Left hindlimb (tissue), 1 donor: Measurements from ENCODE around the gene ATF6B.

ENCODE experiments used
- DNase-seq: peaks from one replicate; pipeline ENCODE4 v3.0.0-alpha.2; 2018

Gene ATF6B

GRCh38 chr6:32127717-32128592 lies at the start of gene ATF6B:
TSS of gene ATF6B (minus strand) at chr6:32128246. CDS start at chr6:32128207, 39 bp downstream.
- DNase-seq: peak; percentile 99

- DNase-seq: no peak
These were observed 49.2 kb upstream of the ATF6B start for GRCh38 chr6:32177183-32177787.

GRCh38 chr6:32176476-32177182 lies 48.6 kb upstream of the ATF6B start:
- peak; percentile 17 for DNase-seq

GRCh38 chr6:32175711-32176475 lies 47.8 kb upstream of the ATF6B start, which contains the start of gene AGPAT1:
TSS of gene AGPAT1 (minus strand) at chr6:32176084. CDS start at chr6:32171496, 4,588 bp downstream.
- DNase-seq: peak; percentile 99

- no peak for DNase-seq
These were observed 47.3 kb upstream of the ATF6B start for GRCh38 chr6:32175322-32175710.

- DNase-seq: no peak
These were observed 46.4 kb upstream of the ATF6B start for GRCh38 chr6:32174416-32174815.

GRCh38 chr6:32173051-32173727 lies 45.1 kb upstream of the ATF6B start:
- peak; percentile 15 for DNase-seq

- no peak for DNase-seq
These were observed 43.2 kb upstream of the ATF6B start for GRCh38 chr6:32171234-32171633.

GRCh38 chr6:32170294-32170693 lies 42.2 kb upstream of the ATF6B start:
- DNase-seq: no peak

GRCh38 chr6:32168807-32169591 lies 41.0 kb upstream of the ATF6B start:
- peak; percentile 16 for DNase-seq

- DNase-seq: no peak
These were observed 40.3 kb upstream of the ATF6B start for GRCh38 chr6:32168350-32168749.

GRCh38 chr6:32167761-32168262 lies 39.8 kb upstream of the ATF6B start:
- DNase-seq: no peak

- no peak for DNase-seq
These were observed 39.2 kb upstream of the ATF6B start for GRCh38 chr6:32167154-32167760.

GRCh38 chr6:32166411-32167061 lies 38.5 kb upstream of the ATF6B start:
- no peak for DNase-seq

GRCh38 chr6:32164295-32164694 lies 36.2 kb upstream of the ATF6B start, which contains the start of gene EGFL8:
TSS of gene EGFL8 (plus strand) at chr6:32164595. CDS start at chr6:32166166, 1,571 bp downstream.
- DNase-seq: no peak

GRCh38 chr6:32163559-32164258 lies 35.7 kb upstream of the ATF6B start:
- no peak for DNase-seq

GRCh38 chr6:32158052-32158451 lies 30.0 kb upstream of the ATF6B start:
- no peak for DNase-seq

- no peak for DNase-seq
These were observed 28.8 kb upstream of the ATF6B start for GRCh38 chr6:32156891-32157290.

- peak; percentile 72 for DNase-seq
These were observed 26.6 kb upstream of the ATF6B start for GRCh38 chr6:32154514-32155161.
